Measurements from ENCODE around the gene MBNL2.

The MBNL2 gene

GRCh38 chr13:97185751-97186150, 36.4 kb upstream of the MBNL2 start:
- H3K4me3 ChIP-seq (ENCODE audit: low read depth, low read length): no peak overlapping the region
- TF ChIP-seq CTCF (IDR thresholded peaks at IDR 0.05; ENCODE audit: low read depth, low read length): no peak

GRCh38 chr13:97188207-97188606, 33.9 kb upstream of the MBNL2 start:
- TF ChIP-seq CTCF (IDR thresholded peaks at IDR 0.05; ENCODE audit: low read depth, low read length): no peak
- H3K4me3 ChIP-seq (ENCODE audit: low read depth, low read length): no peak overlapping the region

GRCh38 chr13:97189928-97190327, 32.2 kb upstream of the MBNL2 start:
- no peak for TF ChIP-seq CTCF (IDR thresholded peaks at IDR 0.05; ENCODE audit: low read depth, low read length)
- no peak overlapping the region for H3K4me3 ChIP-seq (ENCODE audit: low read depth, low read length)

GRCh38 chr13:97191142-97191541, 31.0 kb upstream of the MBNL2 start:
- no peak for TF ChIP-seq CTCF (IDR thresholded peaks at IDR 0.05; ENCODE audit: low read depth, low read length)

GRCh38 chr13:97191615-97192014, 30.5 kb upstream of the MBNL2 start:
- no peak overlapping the region for H3K4me3 ChIP-seq (ENCODE audit: low read depth, low read length)
- TF ChIP-seq CTCF (IDR thresholded peaks at IDR 0.05; ENCODE audit: low read depth, low read length): no peak

More at GRCh38 chr13:97191142-97191541, 31.0 kb upstream of the MBNL2 start:
- H3K4me3 ChIP-seq (ENCODE audit: low read depth, low read length): no peak overlapping the region

- no peak overlapping the region for H3K4me3 ChIP-seq (ENCODE audit: low read depth, low read length)
- TF ChIP-seq CTCF (IDR thresholded peaks at IDR 0.05; ENCODE audit: low read depth, low read length): no peak
Observed at GRCh38 chr13:97192166-97192565, 30.0 kb upstream of the MBNL2 start.

- TF ChIP-seq CTCF (IDR thresholded peaks at IDR 0.05; ENCODE audit: low read depth, low read length): no peak
- no peak overlapping the region for H3K4me3 ChIP-seq (ENCODE audit: low read depth, low read length)
Observed at GRCh38 chr13:97193577-97193976, 28.6 kb upstream of the MBNL2 start.
